ENCODE data around the gene TRMT61B. TPM values are rescaled to one million over a fixed set of nuclear protein-coding genes. Genes with fewer than 3 reads are reported as not detected.

TRMT61B gene
- total RNA-seq, 2 donors from 2014 or later: 15.7 to 22.3 TPM

DNA sequence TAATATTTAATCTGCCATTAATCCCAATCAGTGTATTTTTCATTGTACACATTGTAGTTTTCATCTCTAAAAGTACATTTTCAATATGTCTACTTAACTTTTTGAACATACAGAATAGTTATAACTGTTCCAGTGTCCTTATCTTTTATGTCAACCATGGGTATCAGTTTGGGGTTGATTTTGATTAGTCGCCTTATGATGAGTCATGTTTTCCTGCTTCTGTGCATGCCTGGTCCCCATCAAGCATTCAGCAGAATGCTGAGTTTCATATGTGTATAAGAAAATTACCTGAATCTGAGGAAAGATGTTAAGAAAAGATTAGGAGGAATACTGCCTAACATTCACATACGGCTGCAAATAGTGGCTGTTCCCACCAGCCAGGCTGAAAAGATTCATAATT lies 41.7 kb downstream of the TRMT61B start:
- ATAC-seq: no peak
- Mint-ChIP-seq H3K9me3 (no peaks in the 10 kb centered on the region), H3K4me1 (ENCODE audit: low read depth in 2 of 2) (no peaks in the 10 kb centered on the region), H3K27ac (no peak overlapping the region), H3K27me3 (no peaks in the 10 kb centered on the region), H3K36me3 (no peaks in the 10 kb centered on the region), H3K4me3 (no peak overlapping the region)
- DNase-seq (ENCODE audit: low spot score): no peak

DNA sequence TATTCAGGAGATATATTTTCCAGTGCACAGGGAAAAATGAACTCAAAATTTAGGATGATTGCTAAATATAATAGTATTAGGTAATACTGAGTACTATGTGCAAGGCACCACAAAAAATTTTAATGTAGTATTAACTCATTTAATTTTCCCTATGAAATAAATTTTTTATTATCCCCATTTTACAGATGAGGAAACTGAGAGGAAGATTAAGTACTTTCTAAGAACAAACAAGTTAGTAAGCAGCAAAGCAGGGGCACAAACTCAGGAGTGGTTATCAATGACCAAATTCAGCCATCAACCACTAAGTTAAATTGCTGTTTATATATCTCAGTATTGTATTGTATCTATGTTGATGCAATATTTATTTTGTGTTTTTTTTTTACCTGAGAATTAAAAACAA lies 45.2 kb downstream of the TRMT61B start:
- Mint-ChIP-seq H3K27ac (no peak overlapping the region), H3K36me3 (no peaks in the 10 kb centered on the region), H3K4me1 (ENCODE audit: low read depth in 2 of 2) (no peaks in the 10 kb centered on the region), H3K4me3 (no peak overlapping the region), H3K27me3 (no peaks in the 10 kb centered on the region), H3K9me3 (no peaks in the 10 kb centered on the region)
- ATAC-seq: no peak
- DNase-seq (ENCODE audit: low spot score): no peak

DNA sequence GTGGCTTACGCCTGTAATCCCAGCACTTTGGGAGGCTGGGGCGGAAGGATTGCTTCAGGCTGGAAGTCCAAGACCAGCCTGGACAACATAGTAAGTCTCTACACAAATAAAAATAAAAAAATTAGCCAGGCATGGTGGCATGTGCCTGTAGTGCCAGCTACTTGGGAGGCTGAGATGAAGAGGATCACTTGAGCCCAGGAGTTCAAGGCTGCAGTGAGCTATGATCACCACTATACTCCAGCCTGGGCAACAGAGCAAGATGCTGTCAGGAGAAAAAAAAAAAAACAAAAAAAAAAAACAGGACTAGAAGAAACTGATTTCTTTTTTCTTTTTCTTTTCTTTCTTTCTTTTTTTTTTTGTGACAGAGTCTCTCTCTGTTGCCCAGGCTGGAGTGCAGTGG lies 45.9 kb downstream of the TRMT61B start:
- Mint-ChIP-seq H3K27me3 (no peaks in the 10 kb centered on the region), H3K36me3 (no peaks in the 10 kb centered on the region), H3K27ac (no peak overlapping the region), H3K9me3 (no peaks in the 10 kb centered on the region), H3K4me3 (no peak overlapping the region), H3K4me1 (ENCODE audit: low read depth in 2 of 2) (no peaks in the 10 kb centered on the region)
- DNase-seq (ENCODE audit: low spot score) (no peak), ATAC-seq (no peak)

DNA sequence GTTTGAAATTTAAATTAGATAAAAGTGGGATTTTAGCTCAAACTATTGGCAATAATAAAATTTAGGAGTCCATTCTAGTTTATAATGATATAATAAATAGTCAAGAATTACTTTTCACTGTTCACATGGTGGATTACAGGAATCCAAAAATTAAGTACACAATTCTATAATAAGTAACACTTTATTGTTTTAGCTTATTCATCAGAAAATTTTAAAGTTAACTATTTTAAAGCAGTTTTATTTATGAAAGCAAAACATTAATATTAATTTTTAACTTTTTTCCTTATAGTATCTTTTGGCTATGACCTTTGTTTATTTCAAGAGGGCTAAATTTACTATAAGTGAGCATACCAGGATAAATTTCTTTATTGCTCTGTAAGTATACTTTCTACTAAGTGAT lies 48.1 kb downstream of the TRMT61B start:
- DNase-seq (ENCODE audit: low spot score): no peak
- no peaks in the 10 kb centered on the region for H3K27me3 Mint-ChIP-seq
- H3K9me3 Mint-ChIP-seq: no peaks in the 10 kb centered on the region
- H3K4me1 Mint-ChIP-seq (ENCODE audit: low read depth in 2 of 2): no peaks in the 10 kb centered on the region
- H3K36me3 Mint-ChIP-seq: no peaks in the 10 kb centered on the region
- no peak for ATAC-seq
- no peak overlapping the region for H3K4me3 Mint-ChIP-seq
- no peak overlapping the region for H3K27ac Mint-ChIP-seq

DNA sequence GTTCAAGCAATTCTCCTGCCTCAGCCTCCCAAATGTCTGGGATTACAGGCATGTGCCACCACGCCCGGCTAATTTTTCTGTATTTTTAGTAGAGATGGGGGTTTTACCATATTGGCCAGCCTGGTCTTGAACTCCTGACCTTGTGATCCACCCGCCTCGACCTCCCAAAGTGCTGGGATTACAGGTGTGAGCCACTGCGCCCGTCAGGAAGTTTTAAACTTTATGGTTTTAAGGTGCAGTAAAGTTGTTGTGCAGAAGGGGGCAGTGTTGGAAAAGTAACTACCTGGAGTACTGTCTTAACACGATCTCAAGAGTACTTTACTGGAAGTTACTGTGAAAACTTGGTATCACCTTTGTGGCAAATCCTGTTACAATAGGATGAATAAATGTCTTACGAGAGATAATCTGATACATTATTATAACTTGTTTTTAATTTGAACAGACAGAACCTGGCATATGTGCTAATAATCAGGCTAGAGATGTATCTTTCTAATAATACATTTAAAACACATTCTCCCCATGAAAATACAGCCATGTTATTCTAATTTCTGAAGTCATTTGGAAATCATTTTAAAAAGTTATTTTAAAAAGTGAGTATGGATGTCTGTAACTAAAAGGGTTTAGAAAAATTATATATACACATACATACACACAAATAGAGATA lies 48.7 kb downstream of the TRMT61B start:
- ATAC-seq (peak; percentile 70 to 71), DNase-seq (ENCODE audit: low spot score) (peak; percentile 73)
- Mint-ChIP-seq H3K36me3 (no peaks in the 10 kb centered on the region), H3K4me3 (no peak overlapping the region), H3K27me3 (no peaks in the 10 kb centered on the region), H3K4me1 (ENCODE audit: low read depth in 2 of 2) (no peaks in the 10 kb centered on the region), H3K27ac (no peak overlapping the region), H3K9me3 (no peaks in the 10 kb centered on the region)

DNA sequence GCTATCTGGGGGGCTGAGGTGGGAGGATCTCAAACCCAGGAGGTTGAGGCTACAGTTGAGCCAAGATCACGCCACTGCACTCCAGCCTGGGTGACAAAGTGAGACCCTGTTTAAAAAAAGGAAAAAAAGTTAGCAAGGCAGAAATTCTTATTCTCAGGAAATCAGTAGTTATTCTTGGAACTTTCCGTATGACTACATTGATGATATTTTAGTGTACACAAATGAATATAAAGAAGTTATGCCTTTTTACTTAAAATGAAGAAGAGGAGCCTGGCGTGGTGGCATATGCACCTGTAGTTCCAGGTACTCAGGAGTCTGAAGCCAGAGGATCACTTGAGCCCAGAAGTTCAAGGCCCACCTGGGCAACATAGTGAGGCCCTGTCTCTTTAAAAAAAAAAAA lies 52.1 kb downstream of the TRMT61B start:
- H3K36me3 Mint-ChIP-seq: no peaks in the 10 kb centered on the region
- H3K4me3 Mint-ChIP-seq: no peak overlapping the region
- no peaks in the 10 kb centered on the region for H3K4me1 Mint-ChIP-seq (ENCODE audit: low read depth in 2 of 2)
- DNase-seq (ENCODE audit: low spot score) (no peak), ATAC-seq (peak; percentile 24 to 27)
- H3K27ac Mint-ChIP-seq: no peak overlapping the region
- no peaks in the 10 kb centered on the region for H3K9me3 Mint-ChIP-seq
- no peaks in the 10 kb centered on the region for H3K27me3 Mint-ChIP-seq

DNA sequence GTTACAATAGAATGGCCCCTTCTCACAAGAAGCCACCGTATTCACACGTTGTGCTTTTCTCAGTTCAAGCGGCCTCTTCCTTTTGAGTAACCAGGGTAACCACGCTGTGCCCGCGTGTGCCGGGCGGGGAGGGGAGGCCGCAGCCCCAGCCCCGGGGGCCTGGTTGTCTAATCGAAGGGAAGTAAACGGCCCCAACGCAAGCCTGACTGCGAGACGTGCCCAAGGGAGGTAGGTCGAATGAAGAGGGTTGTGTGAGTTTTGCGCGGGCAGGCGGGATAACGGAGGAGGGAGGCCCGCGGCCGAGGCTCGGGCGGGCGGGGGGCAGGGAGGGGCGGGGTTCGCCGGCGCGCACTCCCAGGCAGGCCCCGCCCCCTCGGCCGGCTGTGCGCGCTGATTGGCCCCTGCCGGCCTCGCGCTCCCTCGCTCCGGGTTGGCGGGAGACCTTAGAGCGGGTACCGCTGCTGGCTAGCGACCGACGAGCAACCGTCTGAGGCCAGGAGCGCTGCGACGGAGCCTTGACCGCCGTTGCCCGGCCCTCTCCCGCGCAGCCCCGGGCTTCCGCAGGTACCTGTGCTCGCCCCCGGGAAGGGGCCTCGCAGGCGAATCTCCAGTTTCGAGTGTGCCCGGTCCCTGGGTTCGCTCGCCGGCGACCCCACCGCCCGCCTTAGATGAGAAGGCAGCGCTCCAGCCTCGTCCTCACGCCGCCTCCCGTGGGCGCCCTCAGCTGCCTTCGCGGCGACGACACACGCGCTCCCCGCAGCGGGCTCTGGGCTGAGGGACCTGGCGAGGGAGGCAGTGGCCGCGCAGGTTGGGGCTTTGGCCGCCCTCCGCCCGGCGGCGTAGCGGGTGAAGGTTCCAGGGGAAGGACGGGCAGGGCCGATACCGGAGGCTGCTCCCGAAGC lies 59.5 kb downstream of the TRMT61B start, which contains the start of gene SPDYA:
Gene SPDYA, plus strand, starts transcription at position 451 of the 902 bp plus-strand sequence. CDS start 5,181 bp downstream, outside the sequence.
- peak; percentile 97 for ATAC-seq
- H3K4me1 Mint-ChIP-seq (ENCODE audit: low read depth in 2 of 2): peaks cover 19% of the 10 kb centered on the region in 2 donors

DNA sequence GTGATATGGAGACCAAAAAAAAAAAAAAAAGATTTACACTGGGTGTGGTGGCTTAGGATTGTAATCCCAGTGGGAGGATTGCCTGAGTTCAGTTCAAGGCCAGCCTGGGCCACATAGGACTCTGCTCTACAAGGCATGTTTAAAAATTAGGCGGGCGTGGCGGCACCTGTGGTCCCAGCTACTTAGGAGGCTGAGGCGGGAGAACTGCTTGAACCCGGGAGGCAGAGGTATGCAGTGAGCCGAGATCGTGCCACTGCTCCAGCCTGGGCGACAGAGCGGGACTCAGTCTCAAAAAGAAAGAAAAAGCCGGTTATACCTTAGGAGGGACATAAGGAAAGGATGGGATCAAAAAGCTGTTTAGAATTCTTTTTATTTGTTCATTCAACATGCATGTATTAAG lies 60.2 kb downstream of the TRMT61B start:
- Mint-ChIP-seq H3K27ac (peak overlapping the region; percentile 53 to 78), H3K4me3 (peak overlapping the region; percentile 76), H3K36me3 (peaks cover 5% of the 10 kb centered on the region), H3K27me3 (no peaks in the 10 kb centered on the region), H3K9me3 (no peaks in the 10 kb centered on the region), H3K4me1 (ENCODE audit: low read depth in 2 of 2) (peaks cover 19% of the 10 kb centered on the region in 2 donors)
- DNase-seq (ENCODE audit: low spot score): no peak
- ATAC-seq: peak; percentile 0 to 2

More for the DNA sequence above, 59.5 kb downstream of the TRMT61B start, which contains the start of gene SPDYA:
- peak within 1 kb of the TSS; percentile 53 to 78 for H3K27ac Mint-ChIP-seq
- H3K36me3 Mint-ChIP-seq: peaks cover 5% of the 10 kb centered on the region
- DNase-seq (ENCODE audit: low spot score): peak; percentile 90
- H3K4me3 Mint-ChIP-seq: peak within 1 kb of the TSS; percentile 76
- H3K27me3 Mint-ChIP-seq: no peaks in the 10 kb centered on the region
- no peaks in the 10 kb centered on the region for H3K9me3 Mint-ChIP-seq

DNA sequence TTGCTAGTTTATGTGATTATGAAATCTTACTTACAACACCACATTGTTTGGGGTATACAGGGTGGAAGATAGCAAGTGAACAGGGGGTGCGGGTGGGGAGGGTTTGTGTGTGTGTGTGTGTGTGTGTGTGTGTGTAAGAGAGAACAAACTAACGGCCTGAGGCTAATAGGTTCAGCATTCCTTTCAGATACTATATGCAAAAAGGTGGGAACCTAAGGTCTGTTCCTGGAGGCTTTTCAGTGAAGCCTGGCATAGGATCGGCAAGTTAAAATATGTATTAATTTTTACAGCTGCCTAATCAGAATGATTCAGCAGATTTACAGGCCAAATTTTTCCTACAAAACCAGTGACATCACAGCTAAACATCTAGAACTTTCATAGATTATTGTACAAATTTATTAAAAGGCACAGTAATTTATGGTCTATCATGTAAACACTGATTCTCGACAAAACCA lies 67.1 kb downstream of the TRMT61B start:
- no peak for DNase-seq (ENCODE audit: low spot score)
- H3K27ac Mint-ChIP-seq: peak overlapping the region in 1 of 2 donors; percentile 9
- no peaks in the 10 kb centered on the region for H3K27me3 Mint-ChIP-seq
- H3K36me3 Mint-ChIP-seq: peaks cover 15% of the 10 kb centered on the region
- H3K4me1 Mint-ChIP-seq (ENCODE audit: low read depth in 2 of 2): peaks cover 4 to 5% of the 10 kb centered on the region in 2 donors
- ATAC-seq: no peak
- no peaks in the 10 kb centered on the region for H3K9me3 Mint-ChIP-seq
- no peak overlapping the region for H3K4me3 Mint-ChIP-seq

DNA sequence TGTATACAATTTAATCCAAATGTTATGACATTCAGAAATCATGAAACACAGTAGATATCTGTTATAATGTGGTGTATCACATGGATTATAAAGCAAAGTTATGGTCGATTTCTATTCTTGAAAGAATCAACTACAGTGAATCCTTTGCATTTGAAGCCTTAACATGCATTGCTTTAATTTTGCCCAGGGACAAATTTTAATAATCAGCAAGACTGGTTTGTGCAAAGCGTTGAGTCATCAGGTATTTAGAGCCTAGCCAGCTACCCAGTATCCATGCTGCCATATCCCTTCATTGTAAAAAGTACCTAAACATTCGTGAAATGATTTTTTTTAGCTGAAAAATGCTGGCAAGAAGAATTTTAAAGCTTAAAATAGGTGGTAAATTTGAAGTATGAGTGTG lies 68.4 kb downstream of the TRMT61B start:
- peaks cover 15 to 16% of the 10 kb centered on the region in 2 donors for H3K4me1 Mint-ChIP-seq (ENCODE audit: low read depth in 2 of 2)
- no peak overlapping the region for H3K27ac Mint-ChIP-seq
- DNase-seq (ENCODE audit: low spot score) (no peak), ATAC-seq (no peak)
- peaks cover 25% of the 10 kb centered on the region for H3K36me3 Mint-ChIP-seq
- no peaks in the 10 kb centered on the region for H3K9me3 Mint-ChIP-seq
- H3K4me3 Mint-ChIP-seq: no peak overlapping the region
- no peaks in the 10 kb centered on the region for H3K27me3 Mint-ChIP-seq

Other genes starting within 250 kb of the TRMT61B start
- 100 to 1,000 TPM; 188 to 299 TPM for gene PPP1CB, start 118.5 kb downstream of the TRMT61B start, total RNA-seq
- gene SPDYA, start 59.5 kb downstream of the TRMT61B start, total RNA-seq: 1 to 10 TPM; 2.6 to 4.5 TPM
- gene WDR43, start 24.4 kb upstream of the TRMT61B start, total RNA-seq: 100 to 1,000 TPM in 1 of 2 donors, 10 to 100 TPM in 1; 85.8 to 143 TPM
- gene TOGARAM2, start 111.0 kb upstream of the TRMT61B start, total RNA-seq: 1 to 10 TPM; 6.8 to 7.7 TPM
- gene PCARE, start 204.2 kb upstream of the TRMT61B start, total RNA-seq: not detected
- gene CLIP4, start 245.1 kb upstream of the TRMT61B start, total RNA-seq: 10 to 100 TPM; 24.4 to 40.6 TPM

Measured in natural killer cell treated with Interleukin-12 subunit alpha and Interleukin-12 subunit beta and Interleukin-15 and Interleukin-18, amount 100 ng/mL, for 72 hours (primary cell).